ENCODE data around the gene NGRN. TPM values are rescaled to one million over a fixed set of nuclear protein-coding genes. Genes with fewer than 3 reads are reported as not detected.

NGRN gene
- polyA plus RNA-seq, 1 of the 3 experiments (the other 2 are of a cell fraction) = 48.2 TPM

DNA sequence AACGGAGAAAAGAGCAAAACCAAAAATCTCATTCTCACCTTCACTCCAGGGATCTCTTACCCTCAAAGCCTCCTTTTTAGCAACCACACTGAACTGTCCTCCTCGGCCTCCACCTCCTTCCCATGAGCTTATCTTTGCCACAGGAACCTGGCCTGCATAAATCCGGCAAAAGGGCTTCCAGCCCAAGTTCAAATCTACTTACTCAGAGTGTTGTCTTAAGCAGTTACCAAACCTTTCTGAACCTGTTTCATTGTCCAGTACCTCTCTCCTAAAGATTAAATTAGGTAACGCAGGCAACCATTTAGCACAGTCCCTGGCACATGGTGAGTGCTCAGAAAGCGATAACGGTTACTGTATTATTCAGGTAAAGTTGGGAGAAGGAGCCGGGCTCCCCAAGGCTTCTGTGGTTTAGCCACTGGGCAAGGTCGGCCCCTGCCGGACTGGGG is 32.5 kb upstream of the NGRN start:
- no peak for TF ChIP-seq ELF1 (IDR thresholded peaks at IDR 0.05)
- TF ChIP-seq RAD21 (IDR thresholded peaks at IDR 0.05; ENCODE audit: low read length) = peak; percentile 57
- TF ChIP-seq, protein P1, sequence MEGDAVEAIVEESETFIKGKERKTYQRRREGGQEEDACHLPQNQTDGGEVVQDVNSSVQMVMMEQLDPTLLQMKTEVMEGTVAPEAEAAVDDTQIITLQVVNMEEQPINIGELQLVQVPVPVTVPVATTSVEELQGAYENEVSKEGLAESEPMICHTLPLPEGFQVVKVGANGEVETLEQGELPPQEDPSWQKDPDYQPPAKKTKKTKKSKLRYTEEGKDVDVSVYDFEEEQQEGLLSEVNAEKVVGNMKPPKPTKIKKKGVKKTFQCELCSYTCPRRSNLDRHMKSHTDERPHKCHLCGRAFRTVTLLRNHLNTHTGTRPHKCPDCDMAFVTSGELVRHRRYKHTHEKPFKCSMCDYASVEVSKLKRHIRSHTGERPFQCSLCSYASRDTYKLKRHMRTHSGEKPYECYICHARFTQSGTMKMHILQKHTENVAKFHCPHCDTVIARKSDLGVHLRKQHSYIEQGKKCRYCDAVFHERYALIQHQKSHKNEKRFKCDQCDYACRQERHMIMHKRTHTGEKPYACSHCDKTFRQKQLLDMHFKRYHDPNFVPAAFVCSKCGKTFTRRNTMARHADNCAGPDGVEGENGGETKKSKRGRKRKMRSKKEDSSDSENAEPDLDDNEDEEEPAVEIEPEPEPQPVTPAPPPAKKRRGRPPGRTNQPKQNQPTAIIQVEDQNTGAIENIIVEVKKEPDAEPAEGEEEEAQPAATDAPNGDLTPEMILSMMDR (IDR thresholded peaks at IDR 0.05) = peak; percentile 52
- Histone ChIP-seq H3K79me2 (ENCODE audit: insufficient read depth) (peaks cover 26% of the 10 kb centered on the region), H4K20me1 (ENCODE audit: insufficient read depth) (no peaks in the 10 kb centered on the region), H3F3A (replicated peaks; ENCODE audit: insufficient read depth) (no peaks in the 10 kb centered on the region), H3K27ac (ENCODE audit: low read depth in 2 of 2, low read length in 1 of 2) (peak overlapping the region in 1 of 2 experiments; percentile 92; a peak in 3 of 4 replicates), H3K27me3 (ENCODE audit: insufficient read depth) (no peaks in the 10 kb centered on the region), H3K4me1 (ENCODE audit: control insufficient read depth in 1 of 2, insufficient read depth in 2 of 2, low read depth in 1 of 2, low read length in 1 of 2) (peaks cover 5 to 9% of the 10 kb centered on the region in 2 experiments; a peak in 2 of 4 replicates), H3K9ac (peak overlapping the region; percentile 89), H3K9me3 (no peaks in the 10 kb centered on the region), H3K36me3 (replicated peaks in 1 of 2; ENCODE audit: control insufficient read depth in 1 of 2, insufficient read depth in 2 of 2, low read length in 1 of 2) (peaks cover 6 to 33% of the 10 kb centered on the region in 2 experiments), H3K9me2 (no peaks in the 10 kb centered on the region), H2AFZ (ENCODE audit: low read depth) (no peak overlapping the region; the same call in 1 of the 2 replicates), H3K4me3 (ENCODE audit: low read depth in 2 of 2, low read length in 1 of 2) (peak overlapping the region; percentile 71 to 74), H3K4me2 (peak overlapping the region; percentile 77)
- ChIA-PET CTCF (interaction anchor here (0.8 to 5.4 kb wide), 20 partner anchors 11 to 237 kb away, joined by 3 to 35 read pairs (median 4); partner anchors contain the start of gene TTLL13), POLR2A (interaction anchor here (1.0 to 2.5 kb wide), 5 partner anchors 43 to 131 kb away, joined by 3 to 10 read pairs (median 5); partner anchors contain the start of gene IDH2)
- 29% methylated on average over 6 of the region's 9 CpGs for WGBS (ENCODE audit: low lambda C conversion rate)
- DNase-seq = no peak

DNA sequence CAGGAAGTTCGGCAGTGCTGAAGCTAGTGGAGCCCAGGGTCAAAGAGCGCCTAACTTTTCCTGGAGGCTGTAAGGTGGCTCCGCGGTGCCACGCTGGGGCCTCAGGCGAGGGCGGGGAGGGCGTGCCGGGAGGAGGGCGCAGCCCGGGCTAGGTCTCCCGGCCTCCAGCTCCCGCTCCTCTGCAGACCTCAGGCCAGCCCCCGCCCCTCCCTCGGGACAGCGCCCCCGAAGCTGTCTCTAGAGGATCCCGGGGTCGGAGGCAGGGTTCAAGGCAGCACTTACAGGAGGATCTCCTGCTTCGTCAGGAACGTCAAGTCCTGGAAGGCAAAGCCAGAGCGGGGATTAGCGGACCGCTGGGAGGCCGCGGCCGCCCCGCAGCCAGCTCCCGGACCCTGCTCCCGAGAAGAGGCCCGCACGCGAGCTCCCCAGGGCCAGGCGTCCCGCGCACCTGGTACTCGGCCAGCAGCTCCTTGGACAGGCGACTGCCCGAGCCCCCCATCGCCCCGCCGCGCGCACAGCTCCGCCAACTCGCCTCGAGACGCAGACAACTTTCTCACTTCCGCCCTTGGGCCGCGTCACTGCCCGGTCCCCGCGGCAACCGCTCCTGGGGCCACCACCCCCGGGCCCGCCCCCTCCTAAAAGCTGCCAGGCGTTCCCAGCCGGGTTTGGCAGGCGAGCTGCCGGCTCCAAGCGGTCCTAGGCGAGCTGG is 31.9 kb upstream of the NGRN start, which contains the start of gene CIB1:
CIB1 (minus strand) TSS at position 555 of the 709 bp plus-strand sequence; CDS start at position 499, 56 bp downstream.
- 0% methylated on average over 10 of the region's 63 CpGs for WGBS (ENCODE audit: low lambda C conversion rate)
- ChIA-PET POLR2A (interaction anchor here (1.0 to 2.5 kb wide), 6 partner anchors 16 to 131 kb away, joined by 3 to 10 read pairs (median 6); partner anchors contain the start of genes IDH2 and TTLL13), CTCF (interaction anchor here (0.6 to 5.4 kb wide), 21 partner anchors 12 to 249 kb away, joined by 3 to 35 read pairs (median 3); partner anchors contain the start of gene TTLL13)
- H3K4me1 ChIP-seq (ENCODE audit: control insufficient read depth in 1 of 2, insufficient read depth in 2 of 2, low read depth in 1 of 2, low read length in 1 of 2) = peaks cover 5 to 9% of the 10 kb centered on the region in 2 experiments; a peak in 2 of 4 replicates
- H3K27me3 ChIP-seq (ENCODE audit: insufficient read depth) = no peaks in the 10 kb centered on the region
- peak within 1 kb of the TSS; percentile 78 for H3K4me2 ChIP-seq
- H3K4me3 ChIP-seq (ENCODE audit: low read depth in 2 of 2, low read length in 1 of 2) = peak within 1 kb of the TSS; percentile 71 to 78
- peak within 1 kb of the TSS; percentile 89 for H3K9ac ChIP-seq
- no peaks in the 10 kb centered on the region for H3F3A ChIP-seq (replicated peaks; ENCODE audit: insufficient read depth)
- no peaks in the 10 kb centered on the region for H4K20me1 ChIP-seq (ENCODE audit: insufficient read depth)
- peak; percentile 73 for DNase-seq
- no peaks in the 10 kb centered on the region for H3K9me2 ChIP-seq
- peak within 1 kb of the TSS; percentile 67 to 92 for H3K27ac ChIP-seq (ENCODE audit: low read depth in 2 of 2, low read length in 1 of 2)
- peak within 1 kb of the TSS; percentile 74 for H2AFZ ChIP-seq (ENCODE audit: low read depth)
- no peaks in the 10 kb centered on the region for H3K9me3 ChIP-seq
- peaks cover 7 to 31% of the 10 kb centered on the region in 2 experiments for H3K36me3 ChIP-seq (replicated peaks in 1 of 2; ENCODE audit: control insufficient read depth in 1 of 2, insufficient read depth in 2 of 2, low read length in 1 of 2)
- peaks cover 26% of the 10 kb centered on the region for H3K79me2 ChIP-seq (ENCODE audit: insufficient read depth)
- TF ChIP-seq GATA2 (CRISPR knock-in tag; IDR thresholded peaks at IDR 0.05) = no peak
- TF ChIP-seq, protein P2, sequence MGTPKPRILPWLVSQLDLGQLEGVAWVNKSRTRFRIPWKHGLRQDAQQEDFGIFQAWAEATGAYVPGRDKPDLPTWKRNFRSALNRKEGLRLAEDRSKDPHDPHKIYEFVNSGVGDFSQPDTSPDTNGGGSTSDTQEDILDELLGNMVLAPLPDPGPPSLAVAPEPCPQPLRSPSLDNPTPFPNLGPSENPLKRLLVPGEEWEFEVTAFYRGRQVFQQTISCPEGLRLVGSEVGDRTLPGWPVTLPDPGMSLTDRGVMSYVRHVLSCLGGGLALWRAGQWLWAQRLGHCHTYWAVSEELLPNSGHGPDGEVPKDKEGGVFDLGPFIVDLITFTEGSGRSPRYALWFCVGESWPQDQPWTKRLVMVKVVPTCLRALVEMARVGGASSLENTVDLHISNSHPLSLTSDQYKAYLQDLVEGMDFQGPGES (IDR thresholded peaks at IDR 0.05; ENCODE audit: low read depth, low read length) = no peak
- peak; percentile 70; the same call in 1 of the 2 replicates for TF ChIP-seq MXI1 (IDR thresholded peaks at IDR 0.05; ENCODE audit: low read depth, low read length)
- TF ChIP-seq ELF1 (IDR thresholded peaks at IDR 0.05) = peak; percentile 84
- TF ChIP-seq, protein P3, sequence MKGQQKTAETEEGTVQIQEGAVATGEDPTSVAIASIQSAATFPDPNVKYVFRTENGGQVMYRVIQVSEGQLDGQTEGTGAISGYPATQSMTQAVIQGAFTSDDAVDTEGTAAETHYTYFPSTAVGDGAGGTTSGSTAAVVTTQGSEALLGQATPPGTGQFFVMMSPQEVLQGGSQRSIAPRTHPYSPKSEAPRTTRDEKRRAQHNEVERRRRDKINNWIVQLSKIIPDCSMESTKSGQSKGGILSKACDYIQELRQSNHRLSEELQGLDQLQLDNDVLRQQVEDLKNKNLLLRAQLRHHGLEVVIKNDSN (IDR thresholded peaks at IDR 0.05; ENCODE audit: borderline replicate concordance, low read depth) = 0 out of 2 replicates have a peak, but pooled peaks have one; percentile 20
- TF ChIP-seq, protein P4, sequence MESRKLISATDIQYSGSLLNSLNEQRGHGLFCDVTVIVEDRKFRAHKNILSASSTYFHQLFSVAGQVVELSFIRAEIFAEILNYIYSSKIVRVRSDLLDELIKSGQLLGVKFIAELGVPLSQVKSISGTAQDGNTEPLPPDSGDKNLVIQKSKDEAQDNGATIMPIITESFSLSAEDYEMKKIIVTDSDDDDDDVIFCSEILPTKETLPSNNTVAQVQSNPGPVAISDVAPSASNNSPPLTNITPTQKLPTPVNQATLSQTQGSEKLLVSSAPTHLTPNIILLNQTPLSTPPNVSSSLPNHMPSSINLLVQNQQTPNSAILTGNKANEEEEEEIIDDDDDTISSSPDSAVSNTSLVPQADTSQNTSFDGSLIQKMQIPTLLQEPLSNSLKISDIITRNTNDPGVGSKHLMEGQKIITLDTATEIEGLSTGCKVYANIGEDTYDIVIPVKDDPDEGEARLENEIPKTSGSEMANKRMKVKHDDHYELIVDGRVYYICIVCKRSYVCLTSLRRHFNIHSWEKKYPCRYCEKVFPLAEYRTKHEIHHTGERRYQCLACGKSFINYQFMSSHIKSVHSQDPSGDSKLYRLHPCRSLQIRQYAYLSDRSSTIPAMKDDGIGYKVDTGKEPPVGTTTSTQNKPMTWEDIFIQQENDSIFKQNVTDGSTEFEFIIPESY (IDR thresholded peaks at IDR 0.05; ENCODE audit: borderline replicate concordance, low read depth) = no peak
- no peak for TF ChIP-seq FOXJ3 (CRISPR knock-in tag; IDR thresholded peaks at IDR 0.05)
- TF ChIP-seq RFX5 (IDR thresholded peaks at IDR 0.05; ENCODE audit: low read length) = no peak
- TF ChIP-seq NFIC (IDR thresholded peaks at IDR 0.05; ENCODE audit: borderline replicate concordance) = peak; percentile 41
- no peak for TF ChIP-seq TCF12 (IDR thresholded peaks at IDR 0.05)
- TF ChIP-seq JUND (IDR thresholded peaks at IDR 0.05) = no peak
- TF ChIP-seq TEAD4 (IDR thresholded peaks at IDR 0.05; ENCODE audit: borderline replicate concordance, insufficient read depth) = no peak
- no peak for TF ChIP-seq RAD21 (IDR thresholded peaks at IDR 0.05; ENCODE audit: low read length)
- no peak for TF ChIP-seq POLR2AphosphoS5 (IDR thresholded peaks at IDR 0.05; ENCODE audit: low read depth, low read length)
- TF ChIP-seq SMC3 (IDR thresholded peaks at IDR 0.05; ENCODE audit: low read depth, low read length) = 0 out of 2 replicates have a peak, but pooled peaks have one; percentile 35
- TF ChIP-seq, protein P5, sequence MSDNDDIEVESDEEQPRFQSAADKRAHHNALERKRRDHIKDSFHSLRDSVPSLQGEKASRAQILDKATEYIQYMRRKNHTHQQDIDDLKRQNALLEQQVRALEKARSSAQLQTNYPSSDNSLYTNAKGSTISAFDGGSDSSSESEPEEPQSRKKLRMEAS (IDR thresholded peaks at IDR 0.05; ENCODE audit: low read depth) = no peak
- no peak for TF ChIP-seq FOXM1 (IDR thresholded peaks at IDR 0.05; ENCODE audit: low read depth)
